NCI-H146 treated with DMSO at 0.1 percent for 48 hours (cell line): ENCODE results near the gene MOB3C.

Source experiments
- DNase-seq: peaks from one replicate; lab custom pipeline; 2025; ENCODE audit not compliant: unreplicated experiment; lab: John Stamatoyannopoulos, UW

MOB3C gene

DNA sequence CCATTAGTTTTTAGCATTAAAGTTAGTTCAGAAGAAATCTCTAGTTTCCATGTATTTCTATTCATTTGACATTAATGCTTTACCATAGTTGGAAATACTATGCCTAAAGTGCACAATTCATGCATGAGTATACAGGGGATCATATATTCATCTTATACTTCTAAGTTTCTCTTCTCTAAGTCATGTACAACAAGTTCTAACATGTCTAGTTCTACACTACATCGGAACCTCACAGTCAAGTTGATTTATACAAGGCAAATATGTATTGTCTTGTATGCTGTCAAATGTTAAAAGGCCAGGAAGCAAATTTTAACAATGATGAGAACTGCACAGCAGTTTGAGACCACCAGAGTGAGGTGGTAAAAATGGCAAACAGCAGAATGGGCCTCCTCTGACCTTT lies 22.9 kb upstream of the MOB3C start:
- DNase-seq: no peak

DNA sequence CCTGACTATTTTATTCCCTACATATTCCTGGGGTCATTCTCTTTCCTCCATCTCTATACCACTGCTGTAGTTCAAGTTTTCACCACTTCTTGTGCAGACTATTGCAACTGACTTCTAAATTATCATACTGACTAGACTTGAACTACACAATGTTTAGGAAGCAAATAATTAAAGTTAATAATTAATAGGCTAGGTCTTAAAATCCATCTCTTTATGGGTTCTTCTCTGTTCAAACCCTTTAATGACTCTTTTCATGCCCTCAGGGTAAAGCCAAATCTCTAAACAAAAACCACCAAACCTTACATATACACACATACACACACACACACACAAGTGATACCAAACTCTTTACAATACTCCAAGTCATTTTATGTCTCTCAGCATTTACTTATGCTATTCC lies 22.3 kb upstream of the MOB3C start:
- DNase-seq: no peak

GRCh38 chr1:46637444-46638083 lies 21.0 kb upstream of the MOB3C start:
- DNase-seq: no peak

- DNase-seq: no peak
These were observed 18.6 kb upstream of the MOB3C start for GRCh38 chr1:46635205-46635604.

DNA sequence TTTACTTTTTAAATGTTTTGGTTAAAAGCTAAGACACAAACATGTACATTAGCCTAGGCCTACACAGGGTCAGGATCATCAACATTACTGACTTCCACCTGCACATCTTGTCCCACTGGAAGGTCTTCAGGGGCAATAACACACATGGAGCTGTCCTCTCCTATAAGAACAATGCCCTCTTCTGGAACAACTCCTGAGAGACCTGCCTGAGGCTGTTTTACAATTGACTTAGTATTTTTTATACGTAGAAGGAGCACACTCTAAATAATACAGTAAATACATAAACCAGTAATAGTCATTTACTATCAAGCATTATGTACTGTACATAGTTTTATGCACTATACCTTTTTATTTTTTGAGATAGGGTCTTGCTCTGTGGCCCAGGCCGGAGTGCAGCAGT lies 14.1 kb upstream of the MOB3C start:
- no peak for DNase-seq

DNA sequence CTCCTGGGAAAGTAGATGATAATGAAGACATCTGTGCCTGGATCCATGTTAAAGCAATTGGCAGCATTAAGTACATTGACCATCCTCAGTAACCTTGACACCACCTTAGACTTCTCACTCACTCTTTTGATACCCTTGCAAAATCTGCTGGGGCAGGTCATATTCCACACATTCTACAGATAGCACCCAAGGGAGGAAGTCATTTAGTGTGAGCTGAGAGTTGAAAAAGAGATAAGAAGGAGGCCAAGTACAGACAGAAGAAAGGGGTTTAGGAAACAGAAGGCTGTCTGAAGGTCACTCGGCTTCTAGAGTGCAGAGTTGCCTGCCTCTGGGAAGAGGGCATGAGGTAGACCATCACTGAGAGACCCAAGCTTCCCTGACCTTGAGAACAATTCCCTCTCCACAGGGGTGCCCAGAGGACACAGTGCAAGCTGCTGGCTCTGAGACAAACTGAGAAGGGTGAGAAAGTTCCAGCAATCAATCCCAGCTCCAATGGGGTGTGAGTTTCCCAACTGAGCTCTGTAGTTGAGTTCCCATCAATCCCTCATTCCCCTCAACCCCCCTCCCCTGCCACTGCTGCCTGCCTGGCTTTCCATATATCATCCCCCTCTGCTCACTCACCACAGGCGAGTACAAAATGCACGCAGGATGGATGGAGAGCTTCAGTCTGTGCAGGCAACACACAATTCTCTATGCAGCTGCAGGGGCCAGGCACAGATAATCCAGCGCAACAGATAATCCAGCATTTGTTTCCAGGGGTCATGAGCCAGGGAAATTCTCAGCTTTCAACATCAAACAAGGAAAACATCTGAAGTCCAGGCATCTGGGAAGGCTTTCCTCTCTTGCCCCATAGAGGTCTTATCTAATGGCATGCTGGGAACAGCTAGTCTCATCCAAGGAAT lies 7.4 kb upstream of the MOB3C start:
- DNase-seq: no peak

DNA sequence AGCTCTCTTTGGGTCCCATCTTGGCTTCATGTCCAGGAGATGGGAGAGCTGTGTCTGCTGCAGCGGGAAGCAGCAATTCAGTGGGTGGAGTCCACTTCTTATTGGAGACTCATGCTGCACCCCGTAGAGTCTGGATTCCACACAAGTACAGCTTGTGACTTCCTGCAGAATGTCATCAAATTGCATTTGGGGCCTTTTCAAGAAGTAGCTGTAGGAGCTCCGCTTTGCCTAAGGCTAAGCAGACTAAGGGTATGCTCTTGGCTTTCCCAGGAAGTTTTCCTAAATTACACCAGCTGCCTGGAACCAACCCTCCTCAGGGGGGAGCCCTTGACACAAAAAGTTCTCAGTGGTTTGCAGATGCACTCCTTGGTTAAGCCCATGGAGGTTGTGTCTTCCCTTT lies 5.7 kb upstream of the MOB3C start:
- no peak for DNase-seq

DNA sequence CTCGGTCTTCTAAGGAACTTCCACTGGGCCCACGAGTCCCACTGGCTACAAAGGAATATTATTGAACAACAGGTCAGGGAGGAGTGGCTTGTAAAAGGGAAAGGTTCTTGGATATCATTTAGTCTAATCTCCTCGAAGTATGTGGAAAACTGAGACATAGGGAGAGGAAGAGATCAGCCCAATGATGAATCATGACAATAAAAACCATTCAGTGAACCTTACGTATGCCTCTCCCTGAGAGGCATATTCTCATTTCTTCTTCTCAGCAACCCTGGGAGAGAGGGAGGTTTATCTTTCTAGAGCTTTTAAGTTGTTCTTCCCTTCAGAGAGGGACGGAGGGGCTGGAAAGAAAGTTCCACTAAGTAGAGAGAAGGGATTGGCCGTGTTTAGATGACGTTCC lies 5.3 kb upstream of the MOB3C start:
- no peak for DNase-seq

DNA sequence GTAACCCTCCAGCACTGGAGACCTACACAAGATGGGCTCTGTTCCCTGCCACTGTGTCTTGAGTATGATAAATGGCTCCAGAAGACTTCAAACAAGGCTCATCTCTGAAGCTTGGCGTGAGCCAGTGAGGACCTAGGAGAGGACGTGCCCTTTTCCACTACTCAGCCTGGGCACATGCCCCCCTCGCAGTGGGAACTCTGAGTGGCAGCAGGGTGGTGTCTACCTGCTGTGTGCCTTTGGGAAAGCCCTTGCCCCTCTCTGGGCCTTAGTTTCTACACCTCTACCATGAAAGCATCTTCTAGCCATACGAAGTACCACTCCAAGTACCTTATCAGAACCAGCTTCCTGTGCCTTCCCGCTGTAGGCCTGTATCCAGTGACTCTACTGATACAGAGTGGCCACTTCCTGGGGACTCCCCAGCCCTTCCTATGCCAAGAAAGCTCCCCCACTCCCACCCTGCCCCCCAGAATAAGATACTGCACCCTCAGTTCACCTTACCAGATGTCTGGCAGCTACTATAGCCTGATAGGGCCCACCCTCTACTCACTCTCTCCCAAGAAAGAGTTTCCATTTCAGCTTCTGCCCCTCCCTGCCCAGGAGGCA lies 3.1 kb upstream of the MOB3C start:
- DNase-seq: no peak

DNA sequence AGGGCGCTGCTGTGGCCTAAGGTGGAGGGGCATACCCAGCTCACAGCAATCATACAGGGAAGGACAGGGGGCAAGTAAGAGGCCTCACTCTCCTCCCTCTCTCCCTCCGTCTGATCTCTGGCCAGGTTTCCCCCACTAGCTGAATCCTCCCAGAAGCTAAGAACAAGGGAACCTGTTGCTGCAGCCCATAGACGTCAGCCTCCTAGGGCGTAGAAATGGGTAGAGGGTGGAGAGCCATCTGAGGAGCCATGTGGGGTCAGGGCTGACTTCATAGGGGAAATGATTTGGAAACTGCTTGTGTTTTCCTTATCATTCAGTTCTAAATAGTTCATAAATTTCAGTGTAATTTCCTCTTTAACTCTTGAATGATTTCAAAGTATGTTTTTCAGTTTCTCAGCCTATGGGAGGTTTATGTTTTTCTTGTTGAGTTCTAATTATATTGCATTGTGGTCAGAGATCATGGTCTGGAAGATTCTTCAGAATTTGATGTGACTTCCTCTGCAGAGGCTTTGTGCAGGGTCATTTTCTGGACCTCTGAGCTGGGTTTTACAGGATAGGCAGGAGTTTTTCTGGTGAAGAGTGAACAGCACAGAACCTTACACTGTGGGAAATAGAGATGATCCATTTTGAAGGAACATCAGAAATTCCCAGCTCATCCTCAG lies 2.3 kb upstream of the MOB3C start:
- no peak for DNase-seq

DNA sequence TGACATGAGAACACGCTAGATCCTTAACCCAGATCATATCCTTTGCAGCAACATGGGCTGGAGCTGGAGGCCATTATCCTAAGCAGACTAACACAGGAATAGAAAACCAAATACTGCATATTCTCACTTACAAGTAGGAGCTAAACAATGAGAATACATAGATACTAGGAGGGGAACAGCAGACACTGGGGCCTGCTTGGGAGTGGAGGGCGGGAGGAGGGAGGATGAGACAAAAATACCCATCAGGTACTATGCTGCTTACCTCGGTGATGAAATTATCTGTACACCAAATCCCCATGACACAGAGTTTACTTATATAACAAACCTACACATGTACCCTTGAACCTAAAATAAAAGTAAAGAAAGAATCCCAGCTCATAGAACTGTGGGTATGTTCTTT lies 1.2 kb upstream of the MOB3C start:
- DNase-seq: no peak

GRCh38 chr1:46617108-46617800 lies 643 bp upstream of the MOB3C start:
- DNase-seq: no peak

- DNase-seq: no peak
These were observed 876 bp downstream of the MOB3C start for GRCh38 chr1:46615735-46616134.

DNA sequence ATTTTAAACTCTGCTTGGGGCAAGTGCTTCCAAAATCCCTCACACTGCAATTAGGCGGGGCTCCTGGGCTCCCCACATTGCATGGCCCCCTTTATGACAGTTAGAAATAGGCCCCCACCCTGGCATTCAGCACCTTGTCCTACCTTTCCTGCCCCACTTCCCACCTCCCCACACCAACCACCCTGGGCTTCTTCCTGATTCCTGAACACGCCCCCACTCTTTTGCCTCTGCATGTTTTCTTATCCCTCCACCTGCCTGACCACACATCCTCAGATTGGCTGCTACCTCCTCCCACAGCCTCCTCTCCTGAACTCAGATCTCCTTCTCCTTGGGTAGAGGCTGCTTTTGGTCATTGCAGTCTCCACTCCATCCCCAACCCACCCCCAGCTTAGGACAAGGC lies 1.5 kb downstream of the MOB3C start:
- DNase-seq: no peak

DNA sequence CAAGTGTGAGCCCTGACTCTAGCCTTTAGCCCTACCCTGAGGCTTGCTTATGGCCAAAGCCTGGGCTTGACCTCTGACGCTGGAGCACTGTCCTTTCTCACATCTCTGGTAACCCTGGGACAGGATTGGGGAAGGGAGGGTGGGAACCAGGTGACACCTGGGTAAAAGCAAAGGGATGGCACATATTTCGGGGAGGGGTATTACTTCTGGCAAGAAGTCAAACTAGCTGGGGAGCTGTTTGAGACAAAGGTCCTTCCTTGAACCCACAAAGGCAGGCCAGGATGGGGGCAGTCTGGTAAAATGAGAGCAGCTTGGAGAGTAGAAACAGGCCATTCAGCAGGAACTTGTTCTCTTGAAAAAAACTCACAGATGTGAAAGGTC lies 2.0 kb downstream of the MOB3C start:
- no peak for DNase-seq

GRCh38 chr1:46613661-46614603 lies 2.7 kb downstream of the MOB3C start:
- no peak for DNase-seq

DNA sequence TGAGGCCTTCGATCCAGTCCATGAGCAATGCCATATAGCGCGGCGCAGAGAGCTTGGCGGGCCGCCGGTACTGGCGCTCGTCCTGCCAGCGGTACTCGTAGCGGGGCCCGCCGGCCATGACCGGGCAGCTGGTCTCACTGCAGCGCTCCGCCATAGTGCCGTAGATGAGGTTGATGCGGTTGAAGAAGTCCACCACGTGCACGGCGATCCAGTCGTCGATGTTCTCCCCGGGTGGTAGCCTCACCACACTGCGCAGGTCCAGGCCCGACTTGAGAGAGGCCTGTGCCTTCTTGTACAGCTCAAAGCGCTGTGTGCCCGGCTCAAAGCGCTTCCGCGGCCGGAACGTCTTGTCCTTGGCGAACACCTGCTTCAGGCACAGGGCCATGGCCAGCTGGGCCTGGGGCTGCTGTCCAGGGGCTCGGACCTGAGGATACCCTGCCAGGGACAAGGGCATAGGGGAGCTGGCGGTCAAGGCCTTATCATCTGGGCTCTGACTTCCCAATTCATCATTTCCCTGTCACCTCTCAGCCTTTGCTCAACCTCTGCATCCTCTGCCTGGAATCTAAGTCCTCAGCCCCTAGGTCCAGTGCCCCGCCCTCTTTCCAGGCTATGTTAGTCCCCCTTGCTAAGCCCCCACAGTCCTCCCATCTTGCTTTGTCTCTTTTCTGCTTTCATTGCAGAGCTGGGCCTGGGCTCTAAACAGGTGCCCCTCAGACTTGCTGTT lies 3.5 kb downstream of the MOB3C start:
- DNase-seq: no peak

GRCh38 chr1:46611691-46612221 lies 4.9 kb downstream of the MOB3C start:
- no peak for DNase-seq
